Fibroblast of the aortic adventitia (primary cell): Measurements from ENCODE around the gene CES5A. TPM values are rescaled to one million over a fixed set of nuclear protein-coding genes. Genes with fewer than 3 reads are reported as not detected.

Experiments used
- DNase-seq: peaks from one replicate; pipeline ENCODE4 v3.0.0-alpha.2; 2010; ENCODE audit warnings: low read depth
- H3K4me3 ChIP-seq: 2 replicates; pipeline ENCODE4 v1.5.1; 2011; ENCODE audit warnings: low read depth, mild to moderate bottlenecking, control low read depth, low read length, moderate library complexity
- total RNA-seq: library from RNA; depleted of rRNA; stranded (reverse); fragments of >200 nt; gene quantifications from 2 replicates; pipeline ENCODE4 v1.2.3, GENCODE V29; 2012; ENCODE audit warnings: low replicate concordance
- TF ChIP-seq, protein P1 (sequence below): IDR thresholded peaks from 2 replicates; pipeline ENCODE4 v1.5.1; 2011; ENCODE audit warnings: mild to moderate bottlenecking, low read length, control low read depth, inconsistent platforms; ENCODE audit not compliant: insufficient read depth

The CES5A gene
- total RNA-seq, 1 donor = not detected

- TF ChIP-seq, protein P1, sequence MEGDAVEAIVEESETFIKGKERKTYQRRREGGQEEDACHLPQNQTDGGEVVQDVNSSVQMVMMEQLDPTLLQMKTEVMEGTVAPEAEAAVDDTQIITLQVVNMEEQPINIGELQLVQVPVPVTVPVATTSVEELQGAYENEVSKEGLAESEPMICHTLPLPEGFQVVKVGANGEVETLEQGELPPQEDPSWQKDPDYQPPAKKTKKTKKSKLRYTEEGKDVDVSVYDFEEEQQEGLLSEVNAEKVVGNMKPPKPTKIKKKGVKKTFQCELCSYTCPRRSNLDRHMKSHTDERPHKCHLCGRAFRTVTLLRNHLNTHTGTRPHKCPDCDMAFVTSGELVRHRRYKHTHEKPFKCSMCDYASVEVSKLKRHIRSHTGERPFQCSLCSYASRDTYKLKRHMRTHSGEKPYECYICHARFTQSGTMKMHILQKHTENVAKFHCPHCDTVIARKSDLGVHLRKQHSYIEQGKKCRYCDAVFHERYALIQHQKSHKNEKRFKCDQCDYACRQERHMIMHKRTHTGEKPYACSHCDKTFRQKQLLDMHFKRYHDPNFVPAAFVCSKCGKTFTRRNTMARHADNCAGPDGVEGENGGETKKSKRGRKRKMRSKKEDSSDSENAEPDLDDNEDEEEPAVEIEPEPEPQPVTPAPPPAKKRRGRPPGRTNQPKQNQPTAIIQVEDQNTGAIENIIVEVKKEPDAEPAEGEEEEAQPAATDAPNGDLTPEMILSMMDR = no peak
- H3K4me3 ChIP-seq = no peak overlapping the region
- DNase-seq = no peak
These were observed 36.8 kb upstream of the CES5A start for GRCh38 chr16:55912022-55912421.

DNA sequence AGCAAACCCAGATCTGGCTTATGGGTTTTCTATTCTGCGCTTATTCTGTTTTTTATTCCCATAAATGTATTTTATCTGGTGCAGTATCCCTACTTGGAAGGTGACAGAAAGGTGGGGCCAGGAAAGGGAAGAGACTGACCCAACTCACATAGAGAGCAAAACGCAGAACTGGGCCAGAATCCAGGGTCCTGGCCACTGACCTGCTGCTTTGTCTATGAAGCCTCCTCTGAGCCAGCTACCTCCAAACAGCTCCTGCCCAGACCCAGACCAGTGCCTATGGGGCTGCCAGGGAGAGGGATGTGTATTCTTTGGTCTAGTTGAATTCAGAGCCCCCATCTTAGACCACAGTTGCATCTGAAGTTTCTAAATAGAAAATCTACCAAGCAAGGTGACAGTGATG, 36.4 kb upstream of the CES5A start:
- DNase-seq = no peak
- TF ChIP-seq, protein P1 = no peak
- H3K4me3 ChIP-seq = no peak overlapping the region

- H3K4me3 ChIP-seq = no peak overlapping the region
- DNase-seq = no peak
- TF ChIP-seq, protein P1 = no peak
These were observed 34.7 kb upstream of the CES5A start for GRCh38 chr16:55909876-55910275.

DNA sequence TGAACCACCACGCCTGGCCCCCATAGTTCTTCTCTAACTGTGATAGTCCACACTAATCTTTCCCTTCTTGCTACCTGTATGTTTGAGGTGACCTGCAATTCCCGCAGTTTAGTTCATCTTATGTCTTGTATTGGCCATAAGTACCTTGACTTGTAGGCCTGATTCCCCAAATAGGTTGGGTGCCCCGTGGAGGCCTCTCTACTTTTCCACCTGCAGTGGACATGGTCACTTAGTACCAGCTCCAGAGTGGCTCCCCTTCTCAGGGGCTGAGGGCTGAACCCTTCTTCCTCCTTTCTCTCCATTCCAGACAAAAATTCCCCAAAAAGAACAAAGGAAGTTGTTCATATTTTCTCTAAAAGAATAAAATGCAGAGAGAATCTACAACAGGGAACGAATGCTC, 33.5 kb upstream of the CES5A start:
- no peak for DNase-seq
- no peak overlapping the region for H3K4me3 ChIP-seq
- TF ChIP-seq, protein P1 = no peak

- TF ChIP-seq, protein P1 = no peak
- no peak for DNase-seq
These were observed 32.5 kb upstream of the CES5A start for GRCh38 chr16:55907661-55908060.

DNA sequence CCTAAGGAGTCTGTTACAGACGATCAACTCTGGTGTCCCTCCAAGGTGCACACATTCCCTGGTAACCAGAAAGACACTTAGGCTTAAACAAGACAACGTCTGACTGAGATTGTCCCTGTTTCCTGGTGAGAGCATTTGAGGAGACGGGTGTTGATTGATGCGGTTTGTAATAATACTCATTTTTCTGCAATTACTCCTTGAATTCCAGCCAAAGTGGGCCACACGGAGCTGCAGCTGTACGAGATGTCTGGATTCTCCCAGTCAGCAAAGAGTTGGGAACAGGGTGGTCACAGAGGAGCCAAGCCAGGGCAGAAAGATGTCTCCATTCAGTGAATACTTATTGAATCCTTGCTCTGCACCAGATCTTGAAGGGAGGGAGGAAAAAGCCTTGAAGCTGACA, 30.9 kb upstream of the CES5A start:
- DNase-seq = no peak
- TF ChIP-seq, protein P1 = no peak
- H3K4me3 ChIP-seq = no peak overlapping the region

More at GRCh38 chr16:55907661-55908060, 32.5 kb upstream of the CES5A start:
- no peak overlapping the region for H3K4me3 ChIP-seq

- H3K4me3 ChIP-seq = no peak overlapping the region
- DNase-seq = no peak
- TF ChIP-seq, protein P1 = no peak
These were observed 30.5 kb upstream of the CES5A start for GRCh38 chr16:55905651-55906050.
